GM12878 (cell line): ENCODE measurements around the gene ZNF766. TPM values are rescaled to one million over a fixed set of nuclear protein-coding genes. Genes with fewer than 3 reads are reported as not detected.

ENCODE experiments used
- ATAC-seq: fragments of 200-7000 bp; cut with Tn5 transposase; 3 replicates; pipeline ENCODE4 v1.9.1; 2020; ENCODE audit warnings: mild to moderate bottlenecking, moderate library complexity
- BruUV-seq: library from RNA; stranded (reverse); fragments of 400-500 nt; replicated peaks from 2 replicates; lab custom pipeline; 2021; lab: Mats Ljungman, UMichigan
- CTCF ChIA-PET: fragments of 300-600 bp; sonication (Branson Sonifier 250); formaldehyde crosslinking; extraction: SDS; loops from one replicate; lab custom pipeline; 2021; ENCODE audit warnings: inconsistent platforms; lab: Yijun Ruan, JAX
- POLR2A ChIA-PET: fragments of 350-600 bp; formaldehyde crosslinking; extraction: SDS; loops from one replicate; lab custom pipeline; 2021; ENCODE audit warnings: inconsistent platforms; lab: Charles Lee
- RAD21 ChIA-PET: fragments of 300-600 bp; sonication (Branson Sonifier 250); formaldehyde crosslinking; loops from one replicate; lab custom pipeline; 2023; ENCODE audit warnings: antibody characterized with exemption; ENCODE audit not compliant: unreplicated experiment; lab: Charles Lee
- SMC1A ChIA-PET: fragments of 300-600 bp; sonication (Branson Sonifier 250); formaldehyde crosslinking; loops from one replicate; lab custom pipeline; 2023; ENCODE audit not compliant: unreplicated experiment, uncharacterized antibody; lab: Charles Lee
- DNase-seq: peaks from one replicate; pipeline ENCODE4 v3.0.0-alpha.2; 2011; ENCODE audit warnings: low read depth, low spot score
- FAIRE-seq: peaks from 3 replicates; lab custom pipeline; 2011; peaks lifted over from hg19 to GRCh38; lab: Jason Lieb, UNC
- H2AFZ ChIP-seq: 2 replicates; pipeline ENCODE4 v1.6.0; 2011; ENCODE audit warnings: low read depth, low read length, control low read depth; ENCODE audit not compliant: control insufficient read depth
- H3K27ac ChIP-seq: 2 replicates; pipeline ENCODE4 v1.5.1; 2011; ENCODE audit warnings: control low read depth; ENCODE audit not compliant: control insufficient read depth, insufficient read depth
- H3K27me3 ChIP-seq, 2 experiments: replicated peaks in 1 of 2; 2 replicates each; pipeline versions ENCODE4 v1.6.0 to v1.6.1; 2011; ENCODE audit warnings: low read length in 1 of 2; ENCODE audit not compliant: control insufficient read depth in 2 of 2, insufficient read depth in 2 of 2
- H3K36me3 ChIP-seq, 2 experiments: 2 replicates each; pipeline ENCODE4 v1.5.1; 2011; ENCODE audit warnings: low read length in 1 of 2; ENCODE audit not compliant: control insufficient read depth in 2 of 2, insufficient read depth in 2 of 2
- H3K4me1 ChIP-seq: 2 replicates; pipeline ENCODE4 v1.6.1; 2011; ENCODE audit warnings: mild to moderate bottlenecking, low read length, moderate library complexity, mixed read lengths; ENCODE audit not compliant: control insufficient read depth, insufficient read depth
- H3K4me2 ChIP-seq: 2 replicates; pipeline ENCODE4 v1.6.0; 2011; ENCODE audit warnings: control low read depth; ENCODE audit not compliant: control insufficient read depth, insufficient read depth
- H3K4me3 ChIP-seq: fragments of 200-600 bp; sonication (generic); 2 replicates; pipeline ENCODE4 v1.5.1; 2016
- H3K79me2 ChIP-seq: 2 replicates; pipeline ENCODE4 v1.6.0; 2011; ENCODE audit warnings: low read length; ENCODE audit not compliant: control insufficient read depth, insufficient read depth
- H3K9ac ChIP-seq: 2 replicates; pipeline ENCODE4 v1.8.0; 2011; ENCODE audit warnings: low read length, control low read depth, mixed read lengths; ENCODE audit not compliant: control insufficient read depth, insufficient read depth
- H3K9me3 ChIP-seq: replicated peaks from 3 replicates; pipeline ENCODE4 v1.5.1; 2011; ENCODE audit warnings: mild to moderate bottlenecking, low read length; ENCODE audit not compliant: control insufficient read depth, insufficient read depth
- H4K20me1 ChIP-seq: 2 replicates; pipeline ENCODE4 v1.6.0; 2011; ENCODE audit not compliant: control insufficient read depth, insufficient read depth
- CEBPB ChIP-seq, 2 experiments: fragments of 150-350 bp in 1 of 2; IDR thresholded peaks; 2 replicates each; pipeline ENCODE4 v1.6.1; 2012 to 2014; ENCODE audit warnings: low read depth in 2 of 2, low read length in 2 of 2, borderline replicate concordance in 1 of 2, inconsistent platforms in 1 of 2
- CREB1 ChIP-seq: IDR thresholded peaks from 2 replicates; pipeline ENCODE4 v1.6.1; 2012; ENCODE audit warnings: low read depth, mild to moderate bottlenecking, inconsistent platforms
- DPF2 ChIP-seq: fragments of 450-650 bp; IDR thresholded peaks from 2 replicates; pipeline ENCODE4 v1.6.1; 2017; ENCODE audit warnings: mild to moderate bottlenecking
- JUNB ChIP-seq: IDR thresholded peaks from 2 replicates; pipeline ENCODE4 v1.6.1; 2016; ENCODE audit warnings: antibody characterized with exemption, mild to moderate bottlenecking
- MAX ChIP-seq: IDR thresholded peaks from 2 replicates; pipeline ENCODE4 v1.6.1; 2012; ENCODE audit warnings: low read depth, low read length, improper control_type of control experiment
- MEF2A ChIP-seq: IDR thresholded peaks from 2 replicates; pipeline ENCODE4 v1.6.1; 2011; ENCODE audit warnings: low read depth, mild to moderate bottlenecking, low read length, moderate library complexity; ENCODE audit not compliant: insufficient read depth
- MTA2 ChIP-seq: fragments of 450-650 bp; IDR thresholded peaks from 2 replicates; pipeline ENCODE4 v1.6.1; 2016; ENCODE audit warnings: low read depth, mild to moderate bottlenecking, moderate library complexity
- MYB ChIP-seq: fragments of 150-350 bp; IDR thresholded peaks from 2 replicates; pipeline ENCODE4 v1.6.1; 2014; ENCODE audit warnings: mild to moderate bottlenecking, low read depth, low read length, borderline replicate concordance
- POLR2A ChIP-seq: IDR thresholded peaks from 2 replicates; pipeline ENCODE4 v1.6.1; 2011; ENCODE audit warnings: low read depth, mild to moderate bottlenecking, low read length
- RELA ChIP-seq: fragments of 450-650 bp; IDR thresholded peaks from 2 replicates; pipeline ENCODE4 v1.8.0; 2014; ENCODE audit warnings: borderline replicate concordance; ENCODE audit not compliant: partially characterized antibody
- RELB ChIP-seq: fragments of 450-650 bp; IDR thresholded peaks from 2 replicates; pipeline ENCODE4 v1.6.1; 2017; ENCODE audit warnings: low read depth, mild to moderate bottlenecking, moderate library complexity
- SIX5 ChIP-seq: IDR thresholded peaks from 2 replicates; pipeline ENCODE4 v1.6.1; 2011; ENCODE audit warnings: mild to moderate bottlenecking, low read depth, low read length, moderate library complexity; ENCODE audit not compliant: severe bottlenecking
- STAT1 ChIP-seq: fragments of 450-650 bp; conservative IDR thresholded peaks from 2 replicates; pipeline ENCODE4 v1.6.1; 2014; ENCODE audit warnings: antibody characterized with exemption, mild to moderate bottlenecking
- SUPT20H ChIP-seq: IDR thresholded peaks from 2 replicates; pipeline ENCODE4 v1.6.1; 2011; ENCODE audit warnings: low read depth, mild to moderate bottlenecking, low read length, moderate library complexity, borderline replicate concordance; ENCODE audit not compliant: control insufficient read depth
- TBL1XR1 ChIP-seq: IDR thresholded peaks from 2 replicates; pipeline ENCODE4 v1.6.1; 2012; ENCODE audit warnings: low read depth, low read length, improper control_type of control experiment
- TCF7 ChIP-seq: IDR thresholded peaks from 2 replicates; pipeline ENCODE4 v1.6.1; 2014; ENCODE audit warnings: antibody characterized with exemption, borderline replicate concordance
- WGBS: methylation state at CpG from one replicate; pipeline ENCODE4 v1.1.6; 2016; ENCODE audit warnings: low lambda C conversion rate; ENCODE audit not compliant: insufficient replicate concordance, insufficient coverage; ENCODE audit errors: missing lambda C conversion rate; 5-methylcytosine and 5-hydroxymethylcytosine counted together
- in situ Hi-C: fragments of 300-500 bp; cut with MboI; formaldehyde crosslinking; loops from 9 replicates; pipeline ENCODE4 v1.14.3; 2018; ENCODE audit warnings: mixed read lengths
- intact Hi-C: fragments of 100-400 bp; cut with micrococcal nuclease; formaldehyde crosslinking; loops from one replicate; pipeline ENCODE4 v1.14.2; 2022; ENCODE audit not compliant: unreplicated experiment
- polyA plus RNA-seq, 11 experiments: library from polyadenylated mRNA; depleted of rRNA in 4 of 11; unstranded in 6 of 11; stranded (reverse) in 5 of 11; fragments of >200 nt; fragmentation: Nextera tagmentation in 4 of 11; fragmentation: Illumina TruSeq in 1 of 11; extraction: Ambion mirVana in 4 of 11; extraction: Trizol in 1 of 11; gene quantifications; 1 replicate in 1 of 11; 2 replicates in 10 of 11; pipeline versions ENCODE4 v1.2.1 to v1.2.3, GENCODE V29; 2011 to 2016; ENCODE audit warnings: inconsistent platforms in 2 of 11, missing spikeins in 2 of 11, low read depth in 1 of 11
- total RNA-seq, 4 experiments: library from RNA; depleted of rRNA in 3 of 4; stranded (reverse); fragments of >200 nt in 3 of 4; fragmentation: Illumina TruSeq in 1 of 4; extraction: Trizol in 1 of 4; gene quantifications; 2 replicates each; pipeline versions ENCODE4 v1.2.1 to v1.2.3, GENCODE V29; 2013 to 2021

ZNF766 gene
- total and polyA plus RNA-seq, 10 of the 15 experiments (the other 5 are each of a cell fraction or from before 2014, with no cell fraction given): 7.2 to 20.0 (median 16.4) TPM

GRCh38 chr19:52231154-52231910, 38.1 kb upstream of the ZNF766 start:
- Histone ChIP-seq H3K9me3 (no peaks in the 10 kb centered on the region), H3K36me3 (peaks cover 7 to 23% of the 10 kb centered on the region in 2 experiments), H3K27ac (no peak overlapping the region), H3K79me2 (no peaks in the 10 kb centered on the region), H3K4me3 (no peak overlapping the region), H3K27me3 (no peaks in the 10 kb centered on the region), H3K4me1 (no peaks in the 10 kb centered on the region), H4K20me1 (no peaks in the 10 kb centered on the region), H3K9ac (no peak overlapping the region), H2AFZ (no peak overlapping the region), H3K4me2 (no peak overlapping the region)
- SMC1A ChIA-PET: interaction anchor here (1.8 to 2.4 kb wide), 2 partner anchors 42 to 60 kb away, joined by 4 to 5 read pairs; partner anchors contain the start of genes PPP2R1A and ZNF836
- no TSS peak for BruUV-seq
- intact Hi-C loops (no loop called here), in situ Hi-C loops (loop anchor here (5.0 kb wide), 1 partner anchor 89 kb away; no protein-coding TSS in a partner anchor)
- 90% methylated on average over 3 of the region's 3 CpGs for WGBS
- DNase-seq (no peak), FAIRE-seq (no peak), ATAC-seq (no peak; the same call in 2 of the 3 replicates)
- POLR2A ChIA-PET: no interaction called here
- RAD21 ChIA-PET: interaction anchor here (1.0 kb wide), 1 partner anchor 574 kb away, joined by 3 read pairs; no protein-coding TSS in a partner anchor
- CTCF ChIA-PET: no interaction called here
- 0 out of 2 replicates have a peak, but pooled peaks have one; percentile 30 for TF ChIP-seq POLR2A
- TF ChIP-seq MAX: no peak
- TF ChIP-seq, all 136 proteins: peak for 1

- 94% methylated on average over 2 of the region's 2 CpGs for WGBS
- Histone ChIP-seq H3K79me2 (no peaks in the 10 kb centered on the region), H2AFZ (no peak overlapping the region), H3K4me1 (no peaks in the 10 kb centered on the region), H3K9me3 (no peaks in the 10 kb centered on the region), H3K4me2 (no peak overlapping the region), H3K36me3 (no peaks in the 10 kb centered on the region; a peak in 2 of 4 replicates), H3K27me3 (no peaks in the 10 kb centered on the region), H3K27ac (no peak overlapping the region), H3K9ac (no peak overlapping the region), H4K20me1 (no peaks in the 10 kb centered on the region), H3K4me3 (no peak overlapping the region)
- SMC1A ChIA-PET: no interaction called here
- intact Hi-C loops: no loop called here
- no TSS peak for BruUV-seq
- no peak for ATAC-seq
- DNase-seq: no peak
- RAD21 ChIA-PET: no interaction called here
- no peak for FAIRE-seq
- POLR2A ChIA-PET: no interaction called here
- CTCF ChIA-PET: no interaction called here
- in situ Hi-C loops: loop anchor here (5.0 kb wide), 1 partner anchor 92 kb away; no protein-coding TSS in a partner anchor
- TF ChIP-seq TCF7 (no peak), SIX5 (no peak), SUPT20H (no peak), RELB (no peak), STAT1 (no peak), MYB (no peak), MTA2 (no peak), JUNB (no peak), TBL1XR1 (no peak), CEBPB (IDR thresholded peaks at IDR 0.05; ENCODE audit: borderline replicate concordance in 1 of 2, low read depth in 2 of 2, low read length in 2 of 2) (no peak), CREB1 (no peak), RELA (no peak), MEF2A (no peak), DPF2 (no peak)
Measured at GRCh38 chr19:52234406-52234805, 35.0 kb upstream of the ZNF766 start.
